Breast epithelium (tissue), 3 donors: ENCODE measurements around the gene SULT2B1.

Experiments
- CTCF ChIP-seq, 3 donors: fragments of 450-650 bp; IDR thresholded peaks; one replicate each; pipeline ENCODE4 v1.5.1; 2016 to 2017; ENCODE audit warnings: antibody characterized with exemption in 3 of 3, mild to moderate bottlenecking in 3 of 3, moderate library complexity in 3 of 3
- POLR2A ChIP-seq: fragments of 450-650 bp; IDR thresholded peaks from one replicate; pipeline ENCODE4 v1.6.1; 2016; ENCODE audit warnings: antibody characterized with exemption, mild to moderate bottlenecking, moderate library complexity
- POLR2AphosphoS5 ChIP-seq, 3 donors: sonication (generic); formaldehyde crosslinking; IDR thresholded peaks; one replicate each; pipeline ENCODE4 v1.6.1; 2017; ENCODE audit warnings: antibody characterized with exemption in 3 of 3

DNA sequence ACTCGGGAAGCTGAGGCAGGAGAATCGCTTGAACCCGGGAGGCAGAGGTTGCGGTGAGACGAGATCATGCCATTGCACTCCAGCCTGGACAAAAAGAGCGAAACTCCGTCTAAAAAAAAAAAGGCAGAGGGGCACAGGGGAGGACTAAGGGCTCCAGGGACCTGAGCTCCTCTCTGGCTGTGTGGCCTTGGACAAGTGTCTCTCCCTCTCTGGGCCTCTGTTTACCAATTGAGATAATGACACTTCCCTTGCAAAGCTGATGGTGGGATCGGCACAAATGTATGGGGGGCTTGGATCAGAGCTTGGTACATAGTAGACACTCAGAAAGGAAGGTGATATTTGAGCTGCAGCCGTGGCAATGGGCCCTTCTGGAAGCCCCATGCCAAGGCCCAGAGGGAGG, 43.2 kb downstream of the SULT2B1 start:
- TF ChIP-seq CTCF (IDR thresholded peaks at IDR 0.05) (no peak), POLR2A (no peak), POLR2AphosphoS5 (IDR thresholded peaks at IDR 0.05) (no peak)
